Hepatocyte (in vitro differentiated cells): Measurements from ENCODE around the gene PMEPA1. TPM values are rescaled to one million over a fixed set of nuclear protein-coding genes. Genes with fewer than 3 reads are reported as not detected.

ENCODE experiments used
- DNase-seq: peaks from one replicate; pipeline ENCODE4 v3.0.0-alpha.2; 2016; ENCODE audit warnings: low spot score
- H2AFZ ChIP-seq: fragments of 200-600 bp; sonication (generic); 2 replicates; pipeline ENCODE4 v1.6.0; 2016; ENCODE audit warnings: antibody characterized with exemption, mild to moderate bottlenecking
- H3K27ac ChIP-seq: fragments of 200-600 bp; sonication (generic); 2 replicates; pipeline ENCODE4 v1.5.1; 2016; ENCODE audit warnings: mild to moderate bottlenecking
- H3K27me3 ChIP-seq: fragments of 200-600 bp; sonication (generic); 2 replicates; pipeline ENCODE4 v1.6.1; 2016
- H3K36me3 ChIP-seq: fragments of 200-600 bp; sonication (generic); replicated peaks from 2 replicates; pipeline ENCODE4 v1.5.1; 2016; ENCODE audit warnings: low read depth; ENCODE audit not compliant: insufficient read depth
- H3K4me1 ChIP-seq: fragments of 200-600 bp; sonication (generic); 2 replicates; pipeline ENCODE4 v1.5.1; 2016; ENCODE audit warnings: mild to moderate bottlenecking, moderate library complexity; ENCODE audit not compliant: insufficient read depth
- H3K4me2 ChIP-seq: fragments of 200-600 bp; sonication (generic); 2 replicates; pipeline ENCODE4 v1.6.0; 2016
- H3K4me3 ChIP-seq: fragments of 200-600 bp; sonication (generic); 2 replicates; pipeline ENCODE4 v1.5.1; 2016; ENCODE audit warnings: mild to moderate bottlenecking
- H3K79me2 ChIP-seq: fragments of 200-600 bp; sonication (generic); 2 replicates; pipeline ENCODE4 v1.6.0; 2017; ENCODE audit warnings: mild to moderate bottlenecking
- H3K9me2 ChIP-seq: fragments of 200-600 bp; sonication (generic); replicated peaks from 2 replicates; pipeline ENCODE4 v1.6.0; 2017; ENCODE audit warnings: mild to moderate bottlenecking; ENCODE audit not compliant: insufficient read depth
- H3K9me3 ChIP-seq: fragments of 200-600 bp; sonication (generic); 2 replicates; pipeline ENCODE4 v1.5.1; 2016; ENCODE audit warnings: low read depth, mild to moderate bottlenecking
- H4K20me1 ChIP-seq: fragments of 200-600 bp; sonication (generic); 2 replicates; pipeline ENCODE4 v1.6.0; 2016; ENCODE audit warnings: mild to moderate bottlenecking; ENCODE audit not compliant: insufficient read depth, poor library complexity, severe bottlenecking
- EZH2 ChIP-seq: fragments of 200-600 bp; sonication (generic); IDR thresholded peaks from 2 replicates; pipeline ENCODE4 v1.6.1; 2016; ENCODE audit warnings: antibody characterized with exemption, mild to moderate bottlenecking, borderline replicate concordance
- EZH2phosphoT487 ChIP-seq: fragments of 200-600 bp; sonication (generic); IDR thresholded peaks from one replicate; pipeline ENCODE4 v1.6.1; 2018; ENCODE audit warnings: antibody characterized with exemption, mild to moderate bottlenecking, low read depth, moderate library complexity; ENCODE audit not compliant: unreplicated experiment, severe bottlenecking
- WGBS: methylation state at CpG from one replicate; pipeline ENCODE4 v1.1.6; 2016; ENCODE audit warnings: low lambda C conversion rate; ENCODE audit errors: missing lambda C conversion rate; 5-methylcytosine and 5-hydroxymethylcytosine counted together
- polyA plus RNA-seq: library from polyadenylated mRNA; unstranded; fragments of >200 nt; fragmentation: Nextera tagmentation; extraction: Ambion mirVana; gene quantifications from 2 replicates; pipeline ENCODE4 v1.2.1, GENCODE V29; 2016
- total RNA-seq: library from RNA; depleted of rRNA; stranded (reverse); fragments of >200 nt; gene quantifications from 2 replicates; pipeline ENCODE4 v1.2.3, GENCODE V29; 2014
- TF ChIP-seq, protein P1 (sequence below): fragments of 200-600 bp; sonication (generic); IDR thresholded peaks from 2 replicates; pipeline ENCODE4 v1.5.1; 2016; ENCODE audit warnings: antibody characterized with exemption, mild to moderate bottlenecking; ENCODE audit not compliant: poor library complexity

The PMEPA1 gene
- total and polyA plus RNA-seq, 2 experiments from 2014 or later: 6.8 to 40.3 TPM

DNA sequence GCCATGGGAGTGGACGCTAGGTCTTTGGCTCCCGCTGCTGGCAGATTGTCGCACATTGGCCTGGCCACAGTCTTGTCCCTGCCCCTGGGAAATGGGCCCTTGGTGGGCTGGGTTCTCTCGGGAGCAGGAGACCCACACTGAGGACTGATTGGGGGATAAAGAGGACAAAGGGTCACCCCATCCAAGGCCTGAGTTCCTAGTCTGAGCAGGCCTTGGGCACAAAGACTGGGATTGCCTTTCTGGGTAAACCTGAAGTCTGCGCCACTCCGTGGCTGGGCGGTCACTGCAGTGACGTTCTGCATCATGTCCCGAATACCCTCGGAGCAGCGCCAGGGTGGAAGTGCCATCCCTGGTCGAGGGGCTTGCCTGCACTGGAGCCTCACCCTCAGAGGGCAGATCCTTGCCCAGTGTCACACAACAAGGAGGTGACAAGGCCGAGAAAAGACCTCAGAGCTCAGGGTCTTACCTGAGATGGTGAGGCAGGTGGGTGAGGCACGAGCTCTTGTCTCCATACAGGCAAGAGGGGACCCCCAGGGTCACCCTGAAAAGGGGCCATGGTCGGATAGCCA, 53.5 kb downstream of the PMEPA1 start:
- H3K36me3 ChIP-seq: no peaks in the 10 kb centered on the region
- no peak overlapping the region for H3K4me2 ChIP-seq
- peaks cover 3% of the 10 kb centered on the region for H3K4me1 ChIP-seq
- TF ChIP-seq, protein P1, sequence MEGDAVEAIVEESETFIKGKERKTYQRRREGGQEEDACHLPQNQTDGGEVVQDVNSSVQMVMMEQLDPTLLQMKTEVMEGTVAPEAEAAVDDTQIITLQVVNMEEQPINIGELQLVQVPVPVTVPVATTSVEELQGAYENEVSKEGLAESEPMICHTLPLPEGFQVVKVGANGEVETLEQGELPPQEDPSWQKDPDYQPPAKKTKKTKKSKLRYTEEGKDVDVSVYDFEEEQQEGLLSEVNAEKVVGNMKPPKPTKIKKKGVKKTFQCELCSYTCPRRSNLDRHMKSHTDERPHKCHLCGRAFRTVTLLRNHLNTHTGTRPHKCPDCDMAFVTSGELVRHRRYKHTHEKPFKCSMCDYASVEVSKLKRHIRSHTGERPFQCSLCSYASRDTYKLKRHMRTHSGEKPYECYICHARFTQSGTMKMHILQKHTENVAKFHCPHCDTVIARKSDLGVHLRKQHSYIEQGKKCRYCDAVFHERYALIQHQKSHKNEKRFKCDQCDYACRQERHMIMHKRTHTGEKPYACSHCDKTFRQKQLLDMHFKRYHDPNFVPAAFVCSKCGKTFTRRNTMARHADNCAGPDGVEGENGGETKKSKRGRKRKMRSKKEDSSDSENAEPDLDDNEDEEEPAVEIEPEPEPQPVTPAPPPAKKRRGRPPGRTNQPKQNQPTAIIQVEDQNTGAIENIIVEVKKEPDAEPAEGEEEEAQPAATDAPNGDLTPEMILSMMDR: no peak
- TF ChIP-seq EZH2phosphoT487 (no peak), EZH2 (no peak)
- H3K27ac ChIP-seq: no peak overlapping the region
- DNase-seq: no peak
- peaks cover 3% of the 10 kb centered on the region for H4K20me1 ChIP-seq
- H3K4me3 ChIP-seq: no peak overlapping the region
- no peak overlapping the region for H2AFZ ChIP-seq
- no peaks in the 10 kb centered on the region for H3K27me3 ChIP-seq
- H3K9me2 ChIP-seq: no peaks in the 10 kb centered on the region
- WGBS: 97% methylated on average over 14 of the region's 15 CpGs
- no peaks in the 10 kb centered on the region for H3K9me3 ChIP-seq
- no peaks in the 10 kb centered on the region for H3K79me2 ChIP-seq

DNA sequence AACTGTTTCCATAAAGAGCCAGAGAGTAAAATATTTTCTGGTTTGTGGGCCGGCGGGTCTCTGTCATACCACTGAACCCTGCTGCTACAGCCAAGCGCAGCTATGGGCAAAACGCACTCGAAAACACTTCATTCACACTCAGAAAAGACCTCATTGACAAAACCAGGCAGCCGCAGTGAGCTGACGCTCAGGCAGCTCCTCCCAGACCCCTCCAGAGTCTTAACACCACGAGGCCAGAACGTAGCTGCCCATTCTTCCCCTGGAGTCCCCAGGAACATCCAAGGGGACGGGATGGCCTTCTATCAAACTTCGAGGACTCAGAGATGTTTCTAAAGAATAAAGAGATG, 54.0 kb downstream of the PMEPA1 start:
- TF ChIP-seq EZH2phosphoT487 (no peak), EZH2 (no peak)
- TF ChIP-seq, protein P1: no peak

DNA sequence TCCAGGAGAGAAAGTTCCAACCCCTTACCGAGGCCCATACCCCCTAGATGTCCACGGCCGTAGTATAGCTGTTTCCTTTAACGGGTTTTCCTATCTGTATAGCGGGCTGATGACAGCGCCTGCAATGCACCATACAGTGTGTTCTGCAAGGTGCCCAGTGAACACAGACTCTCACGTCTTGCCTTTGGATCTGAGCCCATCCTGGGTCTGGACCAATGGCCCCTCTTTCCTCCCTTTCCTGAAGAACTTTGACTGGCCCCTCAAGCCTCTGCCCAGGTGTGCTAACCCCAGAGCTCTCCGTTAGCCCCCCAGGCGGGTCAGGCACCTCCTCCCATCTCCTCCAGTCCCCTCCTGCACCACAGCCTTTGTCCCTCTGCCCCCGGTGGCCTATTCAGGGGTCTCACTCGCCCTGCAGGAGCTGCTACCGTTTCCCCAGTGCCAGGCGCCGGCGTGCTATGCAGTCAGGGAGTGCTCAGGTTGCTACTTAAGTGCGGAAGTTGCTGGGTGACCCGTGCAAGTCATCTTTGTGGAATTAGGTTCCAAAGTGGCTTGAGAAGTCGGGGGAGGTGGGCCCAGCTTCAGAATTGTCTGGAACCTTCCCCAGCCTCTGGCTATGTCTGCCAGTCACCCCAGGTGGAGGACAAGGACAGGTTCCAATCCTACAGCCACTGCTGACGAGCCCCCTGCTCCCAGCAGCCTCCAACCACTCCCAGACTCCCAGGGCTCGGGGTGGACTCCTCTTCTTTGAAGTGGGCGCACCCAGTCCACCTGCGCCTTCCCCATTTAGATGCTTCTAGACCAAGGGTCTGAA, 54.6 kb downstream of the PMEPA1 start:
- no peaks in the 10 kb centered on the region for H3K9me3 ChIP-seq
- no peaks in the 10 kb centered on the region for H3K9me2 ChIP-seq
- no peaks in the 10 kb centered on the region for H3K27me3 ChIP-seq
- DNase-seq: no peak
- no peaks in the 10 kb centered on the region for H4K20me1 ChIP-seq
- no peaks in the 10 kb centered on the region for H3K79me2 ChIP-seq
- WGBS: 88% methylated on average over 22 of the region's 22 CpGs
- H3K36me3 ChIP-seq: no peaks in the 10 kb centered on the region
- no peak overlapping the region for H3K4me3 ChIP-seq
- no peak for TF ChIP-seq EZH2phosphoT487
- TF ChIP-seq EZH2: no peak
- TF ChIP-seq, protein P1: no peak
- H3K4me2 ChIP-seq: no peak overlapping the region
- peaks cover 3% of the 10 kb centered on the region for H3K4me1 ChIP-seq
- no peak overlapping the region for H2AFZ ChIP-seq
- H3K27ac ChIP-seq: no peak overlapping the region

More for the DNA sequence above, 54.0 kb downstream of the PMEPA1 start:
- Histone ChIP-seq H4K20me1 (no peaks in the 10 kb centered on the region), H3K4me1 (peaks cover 3% of the 10 kb centered on the region), H3K9me2 (no peaks in the 10 kb centered on the region), H3K4me3 (no peak overlapping the region), H2AFZ (no peak overlapping the region), H3K27me3 (no peaks in the 10 kb centered on the region), H3K36me3 (no peaks in the 10 kb centered on the region), H3K9me3 (no peaks in the 10 kb centered on the region), H3K27ac (no peak overlapping the region), H3K79me2 (no peaks in the 10 kb centered on the region), H3K4me2 (no peak overlapping the region)
- DNase-seq: no peak
- 92% methylated on average over 11 of the region's 11 CpGs for WGBS
